GM12864 (cell line): ENCODE measurements around the gene GSG1L.

ENCODE experiments used
- DNase-seq: peaks from one replicate; pipeline ENCODE4 v3.0.0-alpha.2; 2011; ENCODE audit warnings: low read depth
- H3K4me3 ChIP-seq: 2 replicates; pipeline ENCODE4 v1.5.1; 2011; ENCODE audit warnings: mild to moderate bottlenecking, low read depth, low read length, control low read depth
- CTCF ChIP-seq: IDR thresholded peaks from 2 replicates; pipeline ENCODE4 v1.5.1; 2011; ENCODE audit warnings: low read depth, mild to moderate bottlenecking, moderate library complexity, low read length, control low read depth, inconsistent platforms; ENCODE audit errors: missing control alignments

Gene GSG1L

DNA sequence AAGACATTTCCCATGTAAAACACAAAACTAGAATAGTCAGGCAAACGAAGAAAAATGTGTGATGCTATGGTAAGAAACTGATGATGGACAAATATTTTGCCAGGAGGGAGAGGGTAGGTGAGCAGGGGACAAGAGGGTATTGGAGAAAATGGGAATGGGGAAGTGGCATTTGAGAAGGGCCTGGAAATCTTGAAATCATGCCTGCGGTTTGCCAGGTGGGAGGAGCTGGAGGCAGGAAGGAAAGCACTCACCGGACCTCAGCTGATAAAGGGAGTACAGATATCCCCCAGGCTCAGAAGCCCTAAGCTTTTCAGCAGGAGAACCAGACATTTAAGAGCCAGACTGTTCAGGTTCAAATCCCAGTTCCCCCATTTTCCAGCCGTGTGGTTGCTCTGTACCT lies 103.6 kb downstream of the GSG1L start:
- H3K4me3 ChIP-seq: no peak overlapping the region
- no peak for DNase-seq
- TF ChIP-seq CTCF: no peak

- DNase-seq: no peak
- TF ChIP-seq CTCF: no peak
- H3K4me3 ChIP-seq: no peak overlapping the region
Observed at GRCh38 chr16:27954191-27954590, 109.3 kb downstream of the GSG1L start.

GRCh38 chr16:27952811-27953210 lies 110.7 kb downstream of the GSG1L start:
- TF ChIP-seq CTCF: no peak
- no peak overlapping the region for H3K4me3 ChIP-seq
- DNase-seq: no peak

GRCh38 chr16:27951489-27952120 lies 111.9 kb downstream of the GSG1L start:
- TF ChIP-seq CTCF: no peak
- no peak for DNase-seq
- no peak overlapping the region for H3K4me3 ChIP-seq

DNA sequence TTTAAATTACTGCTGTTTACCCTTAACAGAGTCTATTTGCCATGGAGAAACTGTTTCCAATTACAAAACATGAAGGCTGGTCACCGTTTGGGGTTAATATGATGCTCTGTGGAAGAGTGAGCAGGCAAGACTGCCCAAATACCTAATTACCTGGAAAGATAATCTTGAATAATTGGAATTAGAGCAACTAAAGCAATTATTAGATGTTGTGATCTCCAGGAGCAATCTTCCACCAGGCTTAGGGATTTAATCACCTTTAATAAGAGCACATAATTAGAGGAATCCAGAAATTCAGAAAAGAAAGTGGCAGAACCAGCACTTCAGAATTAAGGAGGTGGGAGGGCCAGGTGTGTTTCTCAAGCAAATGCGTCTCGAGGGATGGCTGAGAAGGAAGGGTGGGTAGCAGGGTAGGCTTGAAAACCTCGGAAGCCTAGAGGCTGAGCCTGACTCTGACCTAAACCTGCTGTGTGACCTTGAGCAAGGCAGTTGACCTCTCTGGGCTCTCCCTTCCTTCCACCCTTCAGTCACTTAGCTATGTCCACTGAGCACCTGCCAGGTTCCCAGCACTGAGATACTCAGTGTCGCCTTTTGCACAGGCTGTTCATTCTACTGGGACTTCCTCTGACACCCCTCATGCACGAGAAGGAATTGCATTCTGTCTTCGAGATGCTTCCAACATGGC lies 113.2 kb downstream of the GSG1L start:
- TF ChIP-seq CTCF: no peak
- no peak overlapping the region for H3K4me3 ChIP-seq
- DNase-seq: no peak

GRCh38 chr16:27947696-27948095 lies 115.8 kb downstream of the GSG1L start:
- no peak for TF ChIP-seq CTCF
- no peak for DNase-seq
- H3K4me3 ChIP-seq: no peak overlapping the region
